Neural cell (in vitro differentiated cells): Measurements from ENCODE around the gene CPNE1. TPM values are rescaled to one million over a fixed set of nuclear protein-coding genes. Genes with fewer than 3 reads are reported as not detected.

Source experiments
- H2AFZ ChIP-seq: fragments of 200-600, 300-800 bp; sonication (generic), shearing (Covaris generic); 2 replicates; pipeline ENCODE4 v1.6.0; 2014; ENCODE audit warnings: low read depth, mild to moderate bottlenecking, antibody characterized with exemption, low read length, moderate library complexity
- H3F3A ChIP-seq: fragments of 200-600 bp; shearing (Covaris generic); 2 replicates; pipeline ENCODE4 v1.6.1; 2016; ENCODE audit warnings: mild to moderate bottlenecking, moderate library complexity, mixed read lengths, antibody characterized with exemption, low read length; ENCODE audit not compliant: insufficient read depth, poor library complexity, severe bottlenecking
- H3K27ac ChIP-seq: fragments of 200-600, 300-800 bp; sonication (generic), shearing (Covaris generic); 2 replicates; pipeline ENCODE4 v1.5.1; 2014; ENCODE audit warnings: mild to moderate bottlenecking, low read length, moderate library complexity
- H3K27me3 ChIP-seq: fragments of 300-800, 200-600 bp; sonication (generic), shearing (Covaris generic); 2 replicates; pipeline ENCODE4 v1.6.0; 2014; ENCODE audit warnings: mild to moderate bottlenecking, low read depth, low read length, moderate library complexity; ENCODE audit not compliant: insufficient read depth
- H3K36me3 ChIP-seq: fragments of 300-800, 200-600 bp; sonication (generic), shearing (Covaris generic); 2 replicates; pipeline ENCODE4 v1.5.1; 2014; ENCODE audit warnings: mild to moderate bottlenecking, antibody characterized with exemption, low read length, moderate library complexity; ENCODE audit not compliant: insufficient read depth
- H3K4me2 ChIP-seq: fragments of 300-800, 200-600 bp; sonication (generic), shearing (Covaris generic); 2 replicates; pipeline ENCODE4 v1.6.0; 2014; ENCODE audit warnings: mild to moderate bottlenecking, low read length
- H3K4me3 ChIP-seq: fragments of 300-800, 200-600 bp; sonication (generic), shearing (Covaris generic); 2 replicates; pipeline ENCODE4 v1.5.1; 2014; ENCODE audit warnings: mild to moderate bottlenecking, low read length, moderate library complexity
- H3K79me2 ChIP-seq: fragments of 200-600 bp; shearing (Covaris generic); replicated peaks from 2 replicates; pipeline ENCODE4 v1.6.0; 2014; ENCODE audit warnings: mild to moderate bottlenecking, low read length, moderate library complexity; ENCODE audit not compliant: insufficient read depth
- H3K9ac ChIP-seq: fragments of 300-800, 200-600 bp; sonication (generic), shearing (Covaris generic); 2 replicates; pipeline ENCODE4 v1.6.1; 2016; ENCODE audit warnings: mild to moderate bottlenecking, low read length, mixed read lengths
- H3K9me2 ChIP-seq: fragments of 200-600 bp; shearing (Covaris generic); 2 replicates; pipeline ENCODE4 v1.6.1; 2016; ENCODE audit warnings: mild to moderate bottlenecking, low read length, mixed read lengths; ENCODE audit not compliant: insufficient read depth
- H3K9me3 ChIP-seq: fragments of 200-600, 300-800 bp; sonication (generic), shearing (Covaris generic); 2 replicates; pipeline ENCODE4 v1.6.1; 2016; ENCODE audit warnings: mild to moderate bottlenecking, mixed run types, low read length, moderate library complexity, mixed read lengths
- H4K20me1 ChIP-seq: fragments of 200-600 bp; shearing (Covaris generic); 2 replicates; pipeline ENCODE4 v1.6.1; 2016; ENCODE audit warnings: mild to moderate bottlenecking, mixed run types; ENCODE audit not compliant: insufficient read depth
- CTCF ChIP-seq: fragments of 450-650 bp; IDR thresholded peaks from 2 replicates; pipeline ENCODE4 v1.5.1; 2014; ENCODE audit warnings: antibody characterized with exemption, mild to moderate bottlenecking, moderate library complexity; ENCODE audit not compliant: poor library complexity, severe bottlenecking
- EP300 ChIP-seq: fragments of 450-650 bp; conservative IDR thresholded peaks from 2 replicates; pipeline ENCODE4 v1.6.1; 2014; ENCODE audit warnings: antibody characterized with exemption, mild to moderate bottlenecking, moderate library complexity; ENCODE audit not compliant: poor library complexity, severe bottlenecking
- EZH2 ChIP-seq: fragments of 200-600, 300-800 bp; shearing (Covaris generic), sonication (generic); IDR thresholded peaks from 2 replicates; pipeline ENCODE4 v1.6.1; 2014; ENCODE audit warnings: antibody characterized with exemption, low read length, borderline replicate concordance, mild to moderate bottlenecking; ENCODE audit not compliant: insufficient read depth, poor library complexity, severe bottlenecking
- MXI1 ChIP-seq: fragments of 450-650 bp; conservative IDR thresholded peaks from 2 replicates; pipeline ENCODE4 v1.6.1; 2014; ENCODE audit warnings: antibody characterized with exemption, mild to moderate bottlenecking; ENCODE audit not compliant: poor library complexity, severe bottlenecking
- POLR2AphosphoS5 ChIP-seq: IDR thresholded peaks from 2 replicates; pipeline ENCODE4 v1.6.1; 2012
- RAD21 ChIP-seq: fragments of 450-650 bp; conservative IDR thresholded peaks from 2 replicates; pipeline ENCODE4 v1.6.1; 2014; ENCODE audit warnings: antibody characterized with exemption, mild to moderate bottlenecking, moderate library complexity
- SMC3 ChIP-seq: fragments of 450-650 bp; conservative IDR thresholded peaks from 2 replicates; pipeline ENCODE4 v1.6.1; 2014; ENCODE audit warnings: antibody characterized with exemption, mild to moderate bottlenecking, moderate library complexity; ENCODE audit not compliant: poor library complexity
- TAF1 ChIP-seq: IDR thresholded peaks from 2 replicates; pipeline ENCODE4 v1.6.1; 2012; ENCODE audit warnings: low read depth
- polyA plus RNA-seq: library from polyadenylated mRNA; depleted of rRNA; stranded (reverse); fragments of >200 nt; gene quantifications from 2 replicates; pipeline ENCODE4 v1.2.3, GENCODE V29; 2014
- TF ChIP-seq, protein P1 (sequence below): IDR thresholded peaks from 2 replicates; pipeline ENCODE4 v1.6.1; 2012; ENCODE audit warnings: borderline replicate concordance

CPNE1 gene
- polyA plus RNA-seq, 1 donor from 2014 or later: 148 TPM

GRCh38 chr20:35641743-35642142, 23.0 kb downstream of the CPNE1 start:
- no peak overlapping the region for H3K4me3 ChIP-seq
- H3K4me2 ChIP-seq: no peak overlapping the region
- no peaks in the 10 kb centered on the region for H4K20me1 ChIP-seq
- H3K9ac ChIP-seq: no peak overlapping the region
- H3K27ac ChIP-seq: no peak overlapping the region
- no peaks in the 10 kb centered on the region for H3K36me3 ChIP-seq
- H3K9me3 ChIP-seq: no peaks in the 10 kb centered on the region
- H3K9me2 ChIP-seq: no peaks in the 10 kb centered on the region
- H3F3A ChIP-seq: peaks cover 4% of the 10 kb centered on the region
- no peak for TF ChIP-seq SMC3
- TF ChIP-seq CTCF: no peak
- TF ChIP-seq, protein P1, sequence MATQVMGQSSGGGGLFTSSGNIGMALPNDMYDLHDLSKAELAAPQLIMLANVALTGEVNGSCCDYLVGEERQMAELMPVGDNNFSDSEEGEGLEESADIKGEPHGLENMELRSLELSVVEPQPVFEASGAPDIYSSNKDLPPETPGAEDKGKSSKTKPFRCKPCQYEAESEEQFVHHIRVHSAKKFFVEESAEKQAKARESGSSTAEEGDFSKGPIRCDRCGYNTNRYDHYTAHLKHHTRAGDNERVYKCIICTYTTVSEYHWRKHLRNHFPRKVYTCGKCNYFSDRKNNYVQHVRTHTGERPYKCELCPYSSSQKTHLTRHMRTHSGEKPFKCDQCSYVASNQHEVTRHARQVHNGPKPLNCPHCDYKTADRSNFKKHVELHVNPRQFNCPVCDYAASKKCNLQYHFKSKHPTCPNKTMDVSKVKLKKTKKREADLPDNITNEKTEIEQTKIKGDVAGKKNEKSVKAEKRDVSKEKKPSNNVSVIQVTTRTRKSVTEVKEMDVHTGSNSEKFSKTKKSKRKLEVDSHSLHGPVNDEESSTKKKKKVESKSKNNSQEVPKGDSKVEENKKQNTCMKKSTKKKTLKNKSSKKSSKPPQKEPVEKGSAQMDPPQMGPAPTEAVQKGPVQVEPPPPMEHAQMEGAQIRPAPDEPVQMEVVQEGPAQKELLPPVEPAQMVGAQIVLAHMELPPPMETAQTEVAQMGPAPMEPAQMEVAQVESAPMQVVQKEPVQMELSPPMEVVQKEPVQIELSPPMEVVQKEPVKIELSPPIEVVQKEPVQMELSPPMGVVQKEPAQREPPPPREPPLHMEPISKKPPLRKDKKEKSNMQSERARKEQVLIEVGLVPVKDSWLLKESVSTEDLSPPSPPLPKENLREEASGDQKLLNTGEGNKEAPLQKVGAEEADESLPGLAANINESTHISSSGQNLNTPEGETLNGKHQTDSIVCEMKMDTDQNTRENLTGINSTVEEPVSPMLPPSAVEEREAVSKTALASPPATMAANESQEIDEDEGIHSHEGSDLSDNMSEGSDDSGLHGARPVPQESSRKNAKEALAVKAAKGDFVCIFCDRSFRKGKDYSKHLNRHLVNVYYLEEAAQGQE: no peak
- no peak for TF ChIP-seq POLR2AphosphoS5
- no peak for TF ChIP-seq EZH2
- no peak for TF ChIP-seq EP300
- no peak for TF ChIP-seq MXI1
- no peak for TF ChIP-seq RAD21
- no peak for TF ChIP-seq TAF1
- H3K79me2 ChIP-seq: peaks cover 66% of the 10 kb centered on the region
- no peaks in the 10 kb centered on the region for H3K27me3 ChIP-seq
- H2AFZ ChIP-seq: no peak overlapping the region

- no peak for TF ChIP-seq TAF1
- no peak for TF ChIP-seq MXI1
- TF ChIP-seq, protein P1: no peak
- no peak for TF ChIP-seq EZH2
- TF ChIP-seq SMC3: no peak
- no peak for TF ChIP-seq CTCF
- TF ChIP-seq EP300: no peak
- TF ChIP-seq POLR2AphosphoS5: no peak
- no peak for TF ChIP-seq RAD21
- no peaks in the 10 kb centered on the region for H3K36me3 ChIP-seq
- no peak overlapping the region for H3K4me3 ChIP-seq
- H3F3A ChIP-seq: peaks cover 4% of the 10 kb centered on the region
- no peaks in the 10 kb centered on the region for H3K27me3 ChIP-seq
- H3K9me2 ChIP-seq: no peaks in the 10 kb centered on the region
- H4K20me1 ChIP-seq: no peaks in the 10 kb centered on the region
- H3K9ac ChIP-seq: no peak overlapping the region
- no peak overlapping the region for H3K27ac ChIP-seq
- H3K79me2 ChIP-seq: peaks cover 66% of the 10 kb centered on the region
- H2AFZ ChIP-seq: no peak overlapping the region
- no peaks in the 10 kb centered on the region for H3K9me3 ChIP-seq
- H3K4me2 ChIP-seq: no peak overlapping the region
These were observed 24.0 kb downstream of the CPNE1 start for GRCh38 chr20:35640724-35641123.
